ENCODE measurements around the gene CD3E. TPM values are rescaled to one million over a fixed set of nuclear protein-coding genes. Genes with fewer than 3 reads are reported as not detected.

CD3E gene
- total and polyA plus RNA-seq, 2 donors (not counting 3 experiments of a cell fraction or from before 2014, with no cell fraction given) = not detected

GRCh38 chr11:118311518-118311917 is 7.0 kb downstream of the CD3E start:
- Histone ChIP-seq H3K79me2 (ENCODE audit: control insufficient read depth, insufficient read depth, low read length) (no peaks in the 10 kb centered on the region), H3K9me1 (replicated peaks; ENCODE audit: control insufficient read depth, extremely low read depth, insufficient read depth, low read length) (no peaks in the 10 kb centered on the region), H3K4me2 (ENCODE audit: insufficient read depth, low read length) (no peak overlapping the region), H3K9ac (replicated peaks; ENCODE audit: extremely low read depth, insufficient read depth, low read length) (no peak overlapping the region), H3K27ac (ENCODE audit: insufficient read depth, low read depth, low read length) (no peak overlapping the region), H3K9me3 (replicated peaks; ENCODE audit: control insufficient read depth, insufficient read depth, low read length) (no peaks in the 10 kb centered on the region), H3K36me3 (ENCODE audit: control insufficient read depth in 2 of 2, extremely low read depth in 1 of 2, insufficient read depth in 2 of 2, low read length in 2 of 2) (no peaks in the 10 kb centered on the region), H2AFZ (ENCODE audit: low read depth, low read length) (no peak overlapping the region), H3K4me1 (ENCODE audit: control insufficient read depth, extremely low read depth, insufficient read depth, low read length) (no peaks in the 10 kb centered on the region), H3K4me3 (replicated peaks in 1 of 3; ENCODE audit: insufficient read depth in 1 of 3, low read depth in 1 of 3, low read length in 3 of 3) (no peak overlapping the region), H3K27me3 (ENCODE audit: control insufficient read depth in 2 of 2, insufficient read depth in 2 of 2, low read length in 2 of 2) (peaks cover 7 to 12% of the 10 kb centered on the region in 2 experiments), H4K20me1 (replicated peaks; ENCODE audit: control insufficient read depth, extremely low read depth, insufficient read depth, low read length) (no peaks in the 10 kb centered on the region)
- intact Hi-C loops (cut with micrococcal nuclease) (no loop called here), dilution Hi-C loops (cut with MboI; ENCODE audit: extremely low pct_ligation_motif_present, low sequenced_read_pairs) (no loop called here)
- ChIA-PET POLR2A (no interaction called here), CTCF (interaction anchor here (0.7 to 2.4 kb wide), 9 partner anchors 11 to 141 kb away, joined by 3 to 23 read pairs (median 4); no protein-coding TSS in a partner anchor)
- FAIRE-seq (no peak), DNase-seq (ENCODE audit: low read depth, low spot score) (no peak)
- no TSS peak for BruUV-seq (replicated peaks)
- TF ChIP-seq MAX (IDR thresholded peaks at IDR 0.05; ENCODE audit: insufficient read depth, insufficient read length) (no peak), CTCF (IDR thresholded peaks at IDR 0.05; ENCODE audit: extremely low read depth in 1 of 2, insufficient read depth in 1 of 2, low read depth in 1 of 2, low read length in 2 of 2) (no peak), FOS (IDR thresholded peaks at IDR 0.05; ENCODE audit: borderline replicate concordance, insufficient read depth, low read length) (no peak), EZH2 (IDR thresholded peaks at IDR 0.05; ENCODE audit: borderline replicate concordance, low read depth, low read length, severe bottlenecking) (no peak), JUN (IDR thresholded peaks at IDR 0.05; ENCODE audit: borderline replicate concordance, insufficient read depth, insufficient read length, low read depth) (no peak), POLR2A (IDR thresholded peaks at IDR 0.05; ENCODE audit: low read depth, low read length) (no peak), GATA2 (IDR thresholded peaks at IDR 0.05; ENCODE audit: insufficient read depth, insufficient read length, low read depth, low read length) (no peak), MYC (IDR thresholded peaks at IDR 0.05; ENCODE audit: low read depth, low read length) (no peak), POLR2AphosphoS5 (IDR thresholded peaks at IDR 0.05; ENCODE audit: insufficient read depth, low read depth, low read length) (no peak)
